Activated naive CD8-positive, alpha-beta T cell treated with anti-CD3 and anti-CD28 coated beads, Interleukin-2, amount 10 ng/mL, durations not matched to agents 7 days and 5 days (primary cell): ENCODE results near the gene STIP1. TPM values are rescaled to one million over a fixed set of nuclear protein-coding genes. Genes with fewer than 3 reads are reported as not detected.

Source experiments
- ATAC-seq: fragments of 150-1000 bp; cut with Tn5 transposase; one replicate; pipeline ENCODE4 v1.10.0; 2021; ENCODE audit warnings: low read depth, moderate library complexity
- POLR2A ChIA-PET: fragments of 350-600 bp; sonication (Branson Sonifier 250); formaldehyde crosslinking; loops from one replicate; lab custom pipeline; 2021; ENCODE audit warnings: antibody characterized with exemption; lab: Charles Lee
- DNase-seq: peaks from one replicate; pipeline ENCODE4 v3.0.0; 2021
- H3K27ac Mint-ChIP-seq: one replicate; pipeline ENCODE4 v1.8.0; 2022; ENCODE audit warnings: mild to moderate bottlenecking, mixed read lengths
- H3K27me3 Mint-ChIP-seq: one replicate; pipeline ENCODE4 v1.8.0; 2022; ENCODE audit warnings: mild to moderate bottlenecking, moderate library complexity, mixed read lengths
- H3K36me3 Mint-ChIP-seq: one replicate; pipeline ENCODE4 v1.8.0; 2021; ENCODE audit warnings: mild to moderate bottlenecking, mixed read lengths
- H3K4me1 Mint-ChIP-seq: one replicate; pipeline ENCODE4 v1.8.0; 2021; ENCODE audit warnings: mixed read lengths
- H3K4me3 Mint-ChIP-seq: one replicate; pipeline ENCODE4 v1.8.0; 2022; ENCODE audit warnings: mild to moderate bottlenecking, moderate library complexity, mixed read lengths
- H3K9me3 Mint-ChIP-seq: one replicate; pipeline ENCODE4 v1.8.0; 2021; ENCODE audit warnings: mixed read lengths
- total RNA-seq, 2 experiments: library from RNA; stranded (reverse); gene quantifications; one replicate each; pipeline ENCODE4 v1.2.3, GENCODE V29; 2021

Gene STIP1
- total RNA-seq, 2 experiments from 2014 or later = 218 to 219 TPM

DNA sequence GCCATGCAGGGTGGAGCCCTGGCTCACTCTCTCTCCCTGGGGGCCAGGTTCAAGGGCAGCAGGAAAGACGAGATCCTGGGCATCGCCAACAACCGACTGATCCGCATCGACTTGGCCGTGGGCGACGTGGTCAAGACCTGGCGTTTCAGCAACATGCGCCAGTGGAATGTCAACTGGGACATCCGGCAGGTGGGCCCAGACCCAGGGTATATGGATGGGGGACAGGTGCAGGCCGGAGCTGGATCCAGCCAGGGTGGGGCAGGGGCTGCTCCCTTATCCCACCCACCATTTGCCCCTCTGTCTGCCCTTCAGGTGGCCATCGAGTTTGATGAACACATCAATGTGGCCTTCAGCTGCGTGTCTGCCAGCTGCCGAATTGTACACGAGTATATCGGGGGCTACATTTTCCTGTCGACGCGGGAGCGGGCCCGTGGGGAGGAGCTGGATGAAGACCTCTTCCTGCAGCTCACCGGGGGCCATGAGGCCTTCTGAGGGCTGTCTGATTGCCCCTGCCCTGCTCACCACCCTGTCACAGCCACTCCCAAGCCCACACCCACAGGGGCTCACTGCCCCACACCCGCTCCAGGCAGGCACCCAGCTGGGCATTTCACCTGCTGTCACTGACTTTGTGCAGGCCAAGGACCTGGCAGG, 37.2 kb downstream of the STIP1 start:
- H3K9me3 Mint-ChIP-seq = no peaks in the 10 kb centered on the region
- no peak overlapping the region for H3K27ac Mint-ChIP-seq
- H3K4me1 Mint-ChIP-seq = peaks cover 17% of the 10 kb centered on the region
- ATAC-seq = no peak
- no peaks in the 10 kb centered on the region for H3K27me3 Mint-ChIP-seq
- POLR2A ChIA-PET = interaction anchor here (0.5 to 26.2 kb wide), 8 partner anchors 13 to 294 kb away, joined by 3 to 419 read pairs (median 4); partner anchors contain the start of genes FERMT3 and STIP1
- peaks cover 6% of the 10 kb centered on the region for H3K36me3 Mint-ChIP-seq
- H3K4me3 Mint-ChIP-seq = no peak overlapping the region
- DNase-seq = peak; percentile 30

DNA sequence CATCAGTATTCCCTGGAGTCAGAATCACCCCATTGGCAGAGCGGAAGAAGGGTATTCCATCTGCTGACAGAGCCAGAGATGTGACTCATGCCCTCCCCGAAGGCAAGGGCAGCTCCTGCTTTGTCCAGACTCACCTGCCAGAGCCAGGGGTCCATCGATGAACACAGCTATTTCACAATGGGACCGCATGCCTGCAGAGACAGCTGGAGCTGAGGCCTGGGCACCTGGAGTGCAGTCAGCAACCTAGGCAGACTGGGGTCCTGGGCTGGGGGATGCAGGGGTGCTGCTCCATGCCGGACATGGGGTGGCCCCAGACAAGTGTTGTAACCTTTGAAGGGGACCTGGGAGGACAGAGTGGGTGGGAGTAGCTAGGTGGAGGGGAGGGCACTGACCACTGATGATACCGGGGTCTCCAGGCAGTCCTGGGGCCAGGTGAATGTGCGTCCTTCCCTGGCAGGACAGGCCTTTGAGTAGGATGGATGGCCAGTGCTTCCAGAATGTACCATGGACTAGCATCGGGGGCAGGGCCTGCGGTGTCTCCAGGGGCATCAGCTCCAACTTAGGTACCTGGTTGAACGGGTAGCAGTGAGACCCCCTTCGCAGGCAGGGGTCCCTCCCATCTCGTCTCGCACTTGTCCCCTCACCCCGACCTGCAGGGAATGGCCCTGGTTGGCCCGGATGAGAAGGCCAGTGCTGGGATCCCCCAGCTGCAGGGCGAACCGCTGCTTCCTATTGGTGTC, 38.4 kb downstream of the STIP1 start:
- POLR2A ChIA-PET = interaction anchor here (1.5 to 26.2 kb wide), 5 partner anchors 12 to 93 kb away, joined by 4 to 419 read pairs (median 11); partner anchors contain the start of genes FERMT3, PRDX5, STIP1 and TRMT112

DNA sequence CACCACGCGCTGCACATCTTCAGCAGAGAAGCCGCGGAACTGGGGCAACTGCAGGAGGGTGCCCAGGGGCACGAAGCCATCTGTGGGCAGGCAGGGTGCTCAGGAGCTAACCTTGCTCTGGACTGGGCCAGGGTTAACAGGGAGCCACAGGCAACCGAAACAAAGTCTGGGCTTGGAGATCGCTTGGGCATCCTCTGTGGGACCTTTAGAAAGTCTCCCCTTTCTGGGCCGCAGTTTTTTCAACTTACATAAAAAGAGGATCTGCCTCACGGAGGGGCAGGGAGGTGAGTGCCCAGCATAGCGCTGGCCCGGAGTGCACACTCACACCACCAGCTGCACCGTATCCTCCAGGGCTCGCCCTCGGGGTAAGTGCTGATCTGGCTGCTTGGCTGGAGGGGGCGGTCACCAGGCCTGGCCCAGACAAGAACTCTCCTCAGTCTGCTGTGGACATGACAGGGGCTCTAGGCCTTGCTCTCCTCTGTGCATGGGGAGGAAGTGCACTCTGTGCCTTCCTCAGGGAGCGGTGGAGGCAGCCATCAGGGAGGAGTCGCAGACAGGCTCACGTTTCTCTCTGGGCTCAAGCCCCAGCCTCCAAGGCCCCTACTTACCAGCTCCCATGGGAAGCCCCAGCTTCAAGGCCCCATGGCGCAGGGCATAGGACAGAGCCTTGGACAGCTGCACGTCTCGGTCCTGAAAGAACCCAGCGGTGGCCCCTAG, 39.1 kb downstream of the STIP1 start:
- H3K4me1 Mint-ChIP-seq = peaks cover 23% of the 10 kb centered on the region
- POLR2A ChIA-PET = interaction anchor here (0.5 to 26.2 kb wide), 6 partner anchors 15 to 1685 kb away, joined by 4 to 419 read pairs (median 30); partner anchors contain the start of genes FERMT3, FKBP2, PRDX5 and STIP1
- no peaks in the 10 kb centered on the region for H3K27me3 Mint-ChIP-seq
- no peak for ATAC-seq
- H3K4me3 Mint-ChIP-seq = peak overlapping the region; percentile 92
- H3K36me3 Mint-ChIP-seq = peaks cover 3% of the 10 kb centered on the region
- DNase-seq = no peak
- no peaks in the 10 kb centered on the region for H3K9me3 Mint-ChIP-seq
- peak overlapping the region; percentile 88 for H3K27ac Mint-ChIP-seq

More for the DNA sequence above, 38.4 kb downstream of the STIP1 start:
- Mint-ChIP-seq H3K27me3 (no peaks in the 10 kb centered on the region), H3K4me3 (peak overlapping the region; percentile 92), H3K27ac (peak overlapping the region; percentile 88), H3K9me3 (no peaks in the 10 kb centered on the region), H3K4me1 (peaks cover 19% of the 10 kb centered on the region), H3K36me3 (peaks cover 2% of the 10 kb centered on the region)
- ATAC-seq (no peak), DNase-seq (peak; percentile 35)

DNA sequence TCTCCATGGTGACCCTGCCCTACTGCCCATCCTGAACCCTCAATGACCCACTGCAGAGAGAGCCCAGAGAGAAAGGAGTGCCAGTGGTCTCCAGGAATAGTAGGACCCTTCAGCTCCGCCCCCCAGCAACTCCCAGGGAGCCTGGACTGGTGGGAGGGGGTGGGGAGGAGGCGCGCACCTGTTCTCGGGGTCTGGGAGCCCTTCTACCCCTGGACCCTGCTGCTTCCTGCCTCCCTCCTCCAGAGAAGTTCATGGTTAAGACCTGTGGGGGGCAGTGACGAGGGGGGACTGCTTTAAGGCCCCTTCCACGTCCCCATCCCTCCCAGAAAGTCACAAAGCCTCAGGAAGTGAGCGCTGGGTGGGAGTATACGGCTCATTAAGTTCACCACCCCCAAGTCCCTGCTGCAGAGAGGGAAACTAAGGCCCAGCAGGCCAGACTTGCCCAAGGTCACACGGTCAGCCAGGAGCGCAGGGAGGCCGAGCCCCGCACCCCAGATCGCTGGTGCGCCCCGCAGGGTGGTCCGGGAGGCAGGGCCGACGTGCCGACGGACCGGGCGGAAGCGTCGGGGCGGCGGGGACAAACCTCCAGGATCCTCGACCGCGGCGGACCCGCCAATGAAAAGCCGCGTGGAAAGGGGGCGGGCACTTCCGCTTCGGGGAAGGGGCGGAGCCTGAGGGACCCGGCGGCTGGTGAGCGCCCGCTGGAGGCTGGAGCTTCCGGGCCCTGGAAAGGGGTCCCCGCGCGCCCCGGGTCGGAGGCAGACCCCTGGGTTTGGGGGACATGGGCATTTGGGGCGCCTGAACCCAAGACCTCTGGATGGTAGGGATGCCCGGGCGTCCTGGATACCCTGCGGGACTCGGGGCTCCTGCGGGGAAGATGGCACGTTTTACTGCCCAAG, 39.9 kb downstream of the STIP1 start, which contains the start of the genes NUDT22 and TRPT1:
TSS of gene NUDT22 (plus strand) at position 667 of the 899 bp plus-strand sequence. CDS start 379 bp downstream, outside the sequence.
TSS of gene TRPT1 (minus strand) at position 579 of the 899 bp plus-strand sequence. CDS start at position 253, 326 bp downstream.
- Mint-ChIP-seq H3K9me3 (no peaks in the 10 kb centered on the region), H3K27me3 (no peaks in the 10 kb centered on the region), H3K4me1 (peaks cover 24% of the 10 kb centered on the region), H3K4me3 (peak within 1 kb of the TSS; percentile 92), H3K27ac (peak within 1 kb of the TSS; percentile 88), H3K36me3 (peaks cover 3% of the 10 kb centered on the region)
- ATAC-seq (peak; percentile 48), DNase-seq (peak; percentile 98)
- POLR2A ChIA-PET = interaction anchor here (0.5 to 26.2 kb wide), 13 partner anchors 10 to 1684 kb away, joined by 3 to 419 read pairs (median 11); partner anchors contain the start of genes FERMT3, FKBP2, PLCB3 and PPP1R14B

DNA sequence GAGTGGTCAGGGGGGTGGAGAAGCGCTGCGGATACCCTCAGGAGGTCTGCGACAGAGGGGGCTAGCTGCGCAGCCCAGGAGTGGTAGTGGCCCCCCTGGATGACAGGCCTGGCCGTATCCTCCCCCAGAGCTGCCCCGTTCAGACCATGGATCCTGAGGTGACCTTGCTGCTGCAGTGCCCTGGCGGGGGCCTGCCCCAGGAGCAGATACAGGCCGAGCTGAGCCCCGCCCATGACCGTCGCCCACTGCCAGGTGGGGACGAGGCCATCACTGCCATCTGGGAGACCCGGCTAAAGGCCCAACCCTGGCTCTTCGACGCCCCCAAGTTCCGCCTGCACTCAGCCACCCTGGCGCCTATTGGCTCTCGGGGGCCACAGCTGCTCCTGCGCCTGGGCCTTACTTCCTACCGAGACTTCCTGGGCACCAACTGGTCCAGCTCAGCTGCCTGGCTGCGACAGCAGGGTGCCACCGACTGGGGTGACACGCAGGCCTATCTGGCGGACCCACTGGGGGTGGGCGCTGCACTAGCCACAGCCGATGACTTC, 40.6 kb downstream of the STIP1 start:
- POLR2A ChIA-PET = interaction anchor here (0.9 to 26.2 kb wide), 14 partner anchors 9 to 1385 kb away, joined by 3 to 419 read pairs (median 8); partner anchors contain the start of genes FERMT3, FKBP2, PLCB3 and PPP1R14B
- H3K4me3 Mint-ChIP-seq = peak overlapping the region; percentile 92
- H3K4me1 Mint-ChIP-seq = peaks cover 26% of the 10 kb centered on the region
- ATAC-seq (peak; percentile 51), DNase-seq (peak; percentile 77)
- no peaks in the 10 kb centered on the region for H3K9me3 Mint-ChIP-seq
- peaks cover 3% of the 10 kb centered on the region for H3K36me3 Mint-ChIP-seq
- peak overlapping the region; percentile 88 for H3K27ac Mint-ChIP-seq
- no peaks in the 10 kb centered on the region for H3K27me3 Mint-ChIP-seq

DNA sequence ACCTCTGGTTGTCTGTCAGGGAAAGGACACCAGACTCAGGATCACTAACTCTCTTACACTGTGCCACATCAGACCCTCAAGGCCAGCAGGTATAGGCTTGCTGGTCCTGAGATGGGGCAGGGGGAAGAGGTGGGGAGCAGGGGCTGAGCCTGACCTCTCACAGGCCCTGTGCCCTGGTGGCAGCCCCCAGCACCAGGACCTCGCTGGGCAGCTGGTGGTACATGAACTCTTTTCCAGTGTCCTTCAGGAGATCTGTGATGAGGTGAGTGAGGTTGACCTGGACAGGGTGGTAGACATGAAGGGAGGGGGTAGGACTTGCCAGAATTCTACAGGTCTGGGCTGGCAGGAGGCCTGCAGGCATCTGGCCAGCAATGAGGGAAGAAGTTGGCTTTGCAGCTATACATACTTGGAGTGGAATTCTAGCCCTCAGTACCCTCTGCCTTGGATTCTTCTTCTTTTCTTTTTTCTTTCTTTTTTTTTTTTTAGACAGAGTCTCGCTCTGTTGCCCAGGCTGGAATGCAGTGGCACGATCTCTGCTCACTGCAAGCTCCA, 41.5 kb downstream of the STIP1 start:
- Mint-ChIP-seq H3K27me3 (no peaks in the 10 kb centered on the region), H3K27ac (peak overlapping the region; percentile 88), H3K36me3 (peaks cover 3% of the 10 kb centered on the region), H3K4me1 (peaks cover 32% of the 10 kb centered on the region), H3K9me3 (no peaks in the 10 kb centered on the region), H3K4me3 (peak overlapping the region; percentile 92)
- DNase-seq (no peak), ATAC-seq (no peak)
- POLR2A ChIA-PET = interaction anchor here (1.1 to 26.2 kb wide), 8 partner anchors 8 to 42 kb away, joined by 3 to 419 read pairs (median 20); partner anchors contain the start of genes FERMT3, FKBP2, PPP1R14B and STIP1

DNA sequence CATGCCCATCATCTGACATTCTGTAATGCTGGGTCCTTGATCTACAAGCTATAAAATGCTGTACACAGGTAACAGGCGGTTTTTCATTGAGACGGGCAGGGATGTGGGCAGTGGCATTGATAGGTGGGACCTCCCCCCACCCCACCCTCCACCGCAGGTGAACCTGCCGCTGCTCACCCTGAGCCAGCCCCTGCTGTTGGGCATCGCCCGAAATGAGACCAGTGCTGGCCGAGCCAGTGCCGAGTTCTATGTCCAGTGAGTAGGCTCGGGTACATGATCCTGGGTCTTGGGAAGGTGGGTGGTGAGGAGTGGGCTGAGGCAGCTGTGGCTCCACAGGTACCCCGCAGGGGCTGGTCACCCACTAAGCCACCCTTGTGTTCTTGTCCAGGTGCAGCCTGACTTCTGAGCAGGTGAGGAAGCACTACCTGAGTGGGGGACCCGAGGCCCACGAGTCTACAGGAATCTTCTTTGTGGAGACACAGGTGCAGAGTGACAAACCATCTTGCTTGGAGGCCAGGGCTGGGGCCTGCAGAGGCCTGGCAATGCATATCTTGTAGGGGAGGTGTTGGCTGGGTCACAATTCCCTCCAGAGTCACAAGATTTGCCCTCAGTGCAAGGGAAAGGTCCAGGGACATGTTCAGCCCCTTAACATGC, 43.2 kb downstream of the STIP1 start:
- no peak for ATAC-seq
- Mint-ChIP-seq H3K27me3 (no peaks in the 10 kb centered on the region), H3K4me3 (peak overlapping the region; percentile 93), H3K9me3 (no peaks in the 10 kb centered on the region), H3K36me3 (peaks cover 3% of the 10 kb centered on the region), H3K27ac (peak overlapping the region; percentile 96), H3K4me1 (peaks cover 41% of the 10 kb centered on the region)
- POLR2A ChIA-PET = interaction anchor here (0.6 to 26.2 kb wide), 7 partner anchors 9 to 43 kb away, joined by 3 to 419 read pairs (median 4); partner anchors contain the start of genes FERMT3, FKBP2, PPP1R14B and STIP1
- no peak for DNase-seq

DNA sequence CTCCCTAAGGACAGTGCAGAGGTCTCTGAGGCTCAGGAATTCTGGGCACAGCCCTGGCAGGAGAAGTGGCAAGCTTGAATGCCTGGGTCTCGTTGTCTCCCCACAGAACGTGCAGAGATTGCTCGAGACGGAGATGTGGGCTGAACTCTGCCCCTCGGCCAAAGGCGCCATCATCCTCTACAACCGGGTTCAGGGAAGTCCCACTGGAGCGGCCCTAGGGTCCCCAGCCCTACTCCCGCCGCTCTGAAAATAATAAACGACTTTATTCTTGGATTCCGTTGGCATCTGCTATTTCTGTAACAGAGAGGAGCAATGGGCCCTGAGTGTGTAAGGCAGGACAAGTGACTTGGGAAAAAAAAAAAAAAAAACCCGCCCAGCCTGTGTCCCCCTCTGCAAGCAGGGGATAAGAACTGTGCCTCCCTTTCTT, 43.8 kb downstream of the STIP1 start:
- no peak for DNase-seq
- Mint-ChIP-seq H3K27ac (peak overlapping the region; percentile 96), H3K4me3 (peak overlapping the region; percentile 93), H3K9me3 (no peaks in the 10 kb centered on the region), H3K27me3 (no peaks in the 10 kb centered on the region), H3K4me1 (peaks cover 41% of the 10 kb centered on the region), H3K36me3 (peaks cover 3% of the 10 kb centered on the region)
- no peak for ATAC-seq
- POLR2A ChIA-PET = interaction anchor here (0.6 to 26.2 kb wide), 9 partner anchors 9 to 1371 kb away, joined by 3 to 419 read pairs (median 3); partner anchors contain the start of genes FERMT3, FKBP2, PPP1R14B and STIP1

DNA sequence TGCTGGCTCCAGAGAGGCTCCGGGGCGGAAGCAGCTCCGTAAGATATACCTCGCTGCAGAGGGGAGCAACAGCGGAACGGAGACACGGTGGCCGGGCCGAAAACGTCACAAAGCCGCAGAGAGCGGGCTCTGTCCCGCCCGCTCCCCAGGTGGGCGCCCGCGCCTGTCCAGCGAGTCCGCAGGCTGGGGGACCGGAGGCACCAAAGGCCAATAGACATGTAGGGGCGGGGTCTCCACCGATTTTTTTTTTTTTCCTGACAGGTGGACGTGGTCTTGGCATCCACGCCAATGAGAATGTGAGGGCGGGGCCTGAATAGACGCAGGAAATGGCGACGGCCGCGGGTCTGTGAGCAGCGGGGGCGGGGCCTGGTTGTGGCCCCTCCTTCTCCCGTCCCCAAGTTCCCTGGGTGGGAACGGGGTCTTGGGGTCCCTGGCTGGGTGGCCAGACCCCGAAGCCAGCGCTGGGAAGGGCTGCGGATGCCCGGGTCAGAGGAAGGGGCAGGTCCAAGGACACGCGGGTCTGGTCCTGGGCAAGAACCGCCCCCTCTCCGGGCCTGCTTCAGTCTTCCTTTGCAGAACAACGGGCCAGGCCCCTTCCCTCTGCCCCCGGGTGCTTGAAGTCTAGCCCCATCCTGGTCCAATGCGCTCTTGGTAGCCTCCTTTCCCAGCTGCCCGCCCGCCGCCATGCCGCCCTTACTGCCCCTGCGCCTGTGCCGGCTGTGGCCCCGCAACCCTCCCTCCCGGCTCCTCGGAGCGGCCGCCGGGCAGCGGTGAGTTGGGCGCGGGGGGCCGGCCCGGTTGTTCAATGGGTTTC, 44.4 kb downstream of the STIP1 start, which contains the start of gene DNAJC4:
TSS of gene DNAJC4 (plus strand) at position 378 of the 814 bp plus-strand sequence. CDS start at position 685, 307 bp downstream.
- POLR2A ChIA-PET = interaction anchor here (0.7 to 26.2 kb wide), 13 partner anchors 8 to 1372 kb away, joined by 3 to 419 read pairs (median 4); partner anchors contain the start of genes FERMT3, FKBP2, PPP1R14B and STIP1
- ATAC-seq = peak; percentile 50
- no peaks in the 10 kb centered on the region for H3K9me3 Mint-ChIP-seq

DNA sequence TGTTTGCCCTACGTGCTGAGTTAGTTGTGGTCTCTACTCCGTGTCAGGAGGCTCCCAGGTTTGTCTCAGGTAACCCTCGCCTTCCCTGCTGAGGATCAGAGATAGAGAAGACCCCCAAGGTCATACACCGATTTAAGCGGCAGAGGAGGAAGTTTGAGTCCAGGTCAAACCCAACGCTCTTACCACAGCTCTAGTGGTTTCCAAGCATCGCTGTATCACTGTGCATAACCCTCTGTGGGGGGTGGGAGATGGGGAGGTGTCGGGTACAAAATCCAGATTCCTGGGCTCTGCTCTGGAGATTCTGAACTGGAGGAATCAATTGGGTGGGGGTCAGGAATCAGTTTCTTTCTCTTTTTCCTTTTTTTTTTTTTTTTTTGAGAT, 45.0 kb downstream of the STIP1 start:
- POLR2A ChIA-PET = interaction anchor here (0.7 to 26.2 kb wide), 8 partner anchors 9 to 1349 kb away, joined by 3 to 419 read pairs (median 8); partner anchors contain the start of genes FERMT3 and PPP1R14B
- no peak for ATAC-seq
- peak overlapping the region; percentile 93 for H3K4me3 Mint-ChIP-seq
- H3K27me3 Mint-ChIP-seq = no peaks in the 10 kb centered on the region
- DNase-seq = no peak
- H3K36me3 Mint-ChIP-seq = peaks cover 6% of the 10 kb centered on the region
- peak overlapping the region; percentile 96 for H3K27ac Mint-ChIP-seq
- H3K9me3 Mint-ChIP-seq = no peaks in the 10 kb centered on the region
- H3K4me1 Mint-ChIP-seq = peaks cover 39% of the 10 kb centered on the region

More for the DNA sequence above, 44.4 kb downstream of the STIP1 start, which contains the start of gene DNAJC4:
- H3K36me3 Mint-ChIP-seq = peaks cover 4% of the 10 kb centered on the region
- H3K27ac Mint-ChIP-seq = peak within 1 kb of the TSS; percentile 96
- no peaks in the 10 kb centered on the region for H3K27me3 Mint-ChIP-seq
- DNase-seq = peak; percentile 91
- H3K4me1 Mint-ChIP-seq = peaks cover 38% of the 10 kb centered on the region
- peak within 1 kb of the TSS; percentile 93 for H3K4me3 Mint-ChIP-seq
